GM21723 (cell line): ENCODE measurements around the gene DDB1.

Source experiments
- ATAC-seq: cut with Tn5 transposase; IDR thresholded peaks from one replicate; pipeline ENCODE4 v1.9.1; 2021; ENCODE audit warnings: mild to moderate bottlenecking, moderate library complexity; ENCODE audit not compliant: unreplicated experiment

DDB1 gene

DNA sequence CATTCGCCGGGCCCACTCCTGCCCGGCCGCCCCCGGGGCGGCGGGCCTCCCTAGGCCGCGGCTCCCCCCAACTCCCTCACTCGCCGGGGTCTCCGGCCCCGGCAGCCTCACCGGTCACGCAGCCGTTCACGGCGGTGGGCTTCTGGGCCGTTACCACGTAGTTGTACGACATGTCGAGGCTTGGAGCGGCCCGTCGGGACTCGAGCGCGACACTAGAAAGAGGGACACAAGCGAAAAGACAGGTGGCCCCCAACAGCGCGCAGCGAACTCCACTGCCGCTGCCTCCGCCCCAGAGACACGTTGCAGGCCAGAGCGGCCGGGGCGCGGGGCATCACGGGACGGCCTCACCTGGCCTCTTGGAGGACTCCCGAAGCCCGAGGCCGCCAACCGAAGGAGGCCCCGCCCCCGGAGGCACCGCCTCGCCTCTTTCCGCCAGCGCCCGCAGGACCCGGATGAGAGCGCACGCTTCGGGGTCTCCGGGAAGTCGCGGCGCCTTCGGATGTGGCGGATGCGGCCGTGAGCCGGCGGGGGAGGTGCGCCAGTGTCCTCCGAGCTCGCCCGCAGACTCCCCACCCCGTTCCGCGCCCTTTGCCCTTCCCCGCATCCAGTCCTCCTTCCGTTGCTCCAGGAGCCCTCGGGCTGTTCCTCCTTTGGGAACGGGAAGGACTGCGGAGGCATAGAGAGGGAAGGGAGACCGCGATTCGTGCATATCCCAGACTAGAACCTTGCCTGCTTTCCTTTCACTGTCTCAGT, at the start of gene DDB1, which contains the start of gene TKFC:
TSS of gene DDB1 (minus strand) at position 309 of the 753 bp plus-strand sequence. CDS start at position 172, 137 bp downstream.
TSS of gene TKFC (plus strand) at position 432 of the 753 bp plus-strand sequence. CDS start 1,501 bp downstream, outside the sequence.
- ATAC-seq = peak; percentile 91

DNA sequence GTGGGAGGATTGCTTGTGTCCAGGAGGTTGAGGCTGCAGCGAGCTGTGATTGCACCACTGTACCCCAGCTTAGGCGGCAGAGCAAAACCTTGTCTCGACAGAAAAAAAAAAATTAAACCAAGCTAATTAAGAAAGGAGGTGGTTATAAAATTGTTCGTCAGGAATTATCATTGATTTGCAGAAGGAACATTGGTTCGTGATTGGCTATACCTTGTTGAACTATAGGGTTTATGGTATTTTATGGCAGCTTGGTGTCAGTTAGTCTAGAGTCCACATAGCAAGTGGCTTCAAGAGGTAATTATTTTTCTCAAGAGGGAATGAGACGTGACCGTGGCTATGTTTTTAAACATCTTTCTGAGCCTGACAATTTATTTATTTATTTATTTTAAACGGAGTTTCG, 48.0 kb upstream of the DDB1 start:
- no peak for ATAC-seq

DNA sequence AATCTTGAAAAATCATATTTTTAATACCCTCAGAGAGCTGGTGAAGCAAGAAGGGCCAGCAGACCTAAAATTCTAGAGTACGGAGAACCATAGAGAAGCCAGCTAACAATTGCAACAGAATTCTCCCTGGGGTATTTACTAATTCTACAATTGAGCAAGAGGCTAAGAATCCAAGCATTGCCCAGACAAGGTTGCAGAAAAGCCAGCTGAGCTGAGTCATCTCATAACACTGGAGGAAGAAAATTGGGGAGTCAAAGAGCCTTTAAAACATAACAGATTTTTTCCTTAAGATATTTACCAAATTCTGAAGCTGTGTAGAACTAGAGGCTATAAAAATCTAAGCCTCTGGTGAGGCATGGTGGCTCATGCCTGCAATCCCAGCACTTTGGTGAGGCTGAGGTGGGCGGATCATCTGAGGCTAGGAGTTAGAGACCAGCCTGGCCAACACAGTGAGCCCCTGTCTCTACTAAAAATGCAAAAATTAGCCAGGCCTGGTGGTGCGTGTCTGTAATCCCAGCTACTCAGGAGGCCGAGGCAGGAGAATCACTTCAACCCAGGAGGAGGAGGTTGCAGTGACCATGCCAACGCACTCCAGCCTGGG, 45.9 kb upstream of the DDB1 start:
- no peak for ATAC-seq

DNA sequence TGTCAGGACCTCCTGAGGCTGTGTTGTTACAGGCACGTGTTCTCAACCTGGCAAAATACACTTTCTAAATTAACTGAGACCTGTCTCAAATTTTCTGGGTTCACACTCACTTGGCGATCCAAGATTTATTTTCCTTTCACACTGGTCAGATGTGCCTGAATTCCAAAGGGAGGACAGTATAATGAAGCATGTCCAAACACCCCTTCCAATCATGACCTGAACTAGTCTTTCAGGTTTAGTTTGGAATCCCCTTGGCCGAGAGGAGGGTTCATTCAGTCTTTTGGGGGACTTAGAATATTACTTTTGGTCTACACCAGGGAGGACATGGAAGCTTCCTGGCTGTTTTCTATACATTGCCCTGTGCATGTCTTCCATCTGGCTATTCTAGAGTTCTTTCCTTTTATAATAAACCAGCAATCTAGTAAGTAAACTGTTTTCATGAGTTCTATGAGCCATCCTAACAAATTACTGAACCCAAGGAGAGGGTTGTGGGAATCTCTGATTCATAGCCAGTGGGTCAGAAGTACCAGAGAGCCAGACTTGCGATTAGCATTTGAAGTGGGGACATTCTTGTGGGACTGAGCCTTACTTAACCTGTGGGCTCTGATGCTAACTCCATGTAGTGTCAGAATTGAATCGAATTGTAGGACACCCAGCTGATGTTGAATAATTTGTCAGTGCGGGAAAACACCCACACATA, 44.7 kb upstream of the DDB1 start:
- no peak for ATAC-seq

DNA sequence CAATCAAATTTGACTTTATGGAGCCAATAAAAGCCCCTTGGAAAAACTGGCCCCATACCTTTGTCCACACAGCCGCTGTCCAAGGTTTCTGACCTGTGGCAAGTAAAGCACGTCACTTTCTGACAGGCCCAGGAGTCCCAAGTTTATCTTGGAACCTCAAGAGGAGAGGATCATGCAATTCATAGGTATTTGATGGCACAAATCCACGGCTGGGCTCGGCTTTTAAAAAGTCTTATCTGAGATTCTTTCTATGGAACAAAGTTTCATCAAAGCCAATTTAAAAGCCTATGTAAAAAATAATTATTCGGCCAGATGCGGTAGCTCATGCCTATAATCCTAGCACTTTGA, 42.8 kb upstream of the DDB1 start:
- no peak for ATAC-seq

DNA sequence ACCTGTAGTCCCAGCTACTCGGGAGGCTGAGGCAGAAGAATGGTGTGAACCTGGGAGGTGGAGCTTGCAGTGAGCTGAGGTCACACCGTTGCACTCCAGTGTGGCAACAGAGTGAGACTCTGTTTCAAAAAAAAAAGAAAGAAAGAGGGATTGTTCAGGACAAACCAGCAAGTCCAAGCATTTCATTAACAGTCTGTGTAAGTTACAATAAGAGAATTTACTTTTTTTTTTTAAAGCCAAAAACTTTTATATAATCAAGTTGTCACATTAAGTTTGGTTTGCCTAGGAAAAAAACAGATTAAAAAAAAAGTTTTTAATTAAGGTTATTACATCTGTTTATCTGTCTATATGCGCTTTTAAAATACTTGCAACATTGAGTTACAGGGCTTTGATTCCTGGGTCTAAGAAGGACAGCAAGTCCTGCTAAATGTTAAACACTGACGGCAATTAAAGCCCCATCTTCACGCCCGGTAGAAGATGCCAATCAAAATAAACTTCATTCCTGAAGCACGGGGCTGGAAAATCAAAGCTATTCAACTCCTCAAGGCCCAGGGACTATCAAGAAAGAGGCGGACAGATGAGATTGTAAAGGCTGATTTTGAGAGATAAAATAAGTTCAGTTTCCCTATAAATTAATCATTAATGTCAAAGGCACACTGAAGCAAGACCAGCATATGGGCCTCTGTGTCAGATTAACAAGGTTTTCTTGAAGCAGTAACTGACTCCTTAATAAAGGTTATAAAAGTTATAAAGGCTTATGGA, 39.9 kb upstream of the DDB1 start:
- no peak for ATAC-seq

DNA sequence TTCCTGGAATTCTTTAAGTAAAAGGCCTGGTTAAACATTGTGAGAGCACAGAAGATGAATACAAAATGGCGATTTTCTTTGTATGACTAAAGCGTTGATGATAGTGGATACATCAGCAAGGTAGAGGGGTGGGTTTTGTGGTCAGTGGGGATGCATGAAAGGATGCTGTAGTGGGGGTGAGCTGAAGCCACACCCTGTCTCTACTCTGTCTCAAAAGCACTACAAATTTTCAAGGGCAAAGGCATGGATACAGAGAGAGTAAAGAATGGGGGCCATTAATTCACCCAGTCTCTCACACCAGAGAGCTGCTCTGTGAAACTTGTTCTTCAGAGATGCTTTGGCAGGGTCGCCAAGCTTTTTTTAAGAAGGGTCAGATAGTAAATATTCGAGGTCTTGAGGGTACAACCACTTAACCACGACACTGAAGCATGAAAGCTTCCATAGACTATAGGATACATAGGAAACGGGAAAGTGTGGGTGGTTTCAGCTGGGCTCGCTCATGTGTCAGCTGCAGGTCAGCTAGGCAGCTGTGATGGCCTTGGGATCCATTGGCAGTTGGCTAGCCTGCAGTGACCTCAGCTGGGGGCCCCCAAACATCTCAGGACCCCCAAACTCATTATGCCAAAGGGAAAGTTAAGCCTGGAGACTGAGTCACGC, 37.6 kb upstream of the DDB1 start:
- no peak for ATAC-seq

DNA sequence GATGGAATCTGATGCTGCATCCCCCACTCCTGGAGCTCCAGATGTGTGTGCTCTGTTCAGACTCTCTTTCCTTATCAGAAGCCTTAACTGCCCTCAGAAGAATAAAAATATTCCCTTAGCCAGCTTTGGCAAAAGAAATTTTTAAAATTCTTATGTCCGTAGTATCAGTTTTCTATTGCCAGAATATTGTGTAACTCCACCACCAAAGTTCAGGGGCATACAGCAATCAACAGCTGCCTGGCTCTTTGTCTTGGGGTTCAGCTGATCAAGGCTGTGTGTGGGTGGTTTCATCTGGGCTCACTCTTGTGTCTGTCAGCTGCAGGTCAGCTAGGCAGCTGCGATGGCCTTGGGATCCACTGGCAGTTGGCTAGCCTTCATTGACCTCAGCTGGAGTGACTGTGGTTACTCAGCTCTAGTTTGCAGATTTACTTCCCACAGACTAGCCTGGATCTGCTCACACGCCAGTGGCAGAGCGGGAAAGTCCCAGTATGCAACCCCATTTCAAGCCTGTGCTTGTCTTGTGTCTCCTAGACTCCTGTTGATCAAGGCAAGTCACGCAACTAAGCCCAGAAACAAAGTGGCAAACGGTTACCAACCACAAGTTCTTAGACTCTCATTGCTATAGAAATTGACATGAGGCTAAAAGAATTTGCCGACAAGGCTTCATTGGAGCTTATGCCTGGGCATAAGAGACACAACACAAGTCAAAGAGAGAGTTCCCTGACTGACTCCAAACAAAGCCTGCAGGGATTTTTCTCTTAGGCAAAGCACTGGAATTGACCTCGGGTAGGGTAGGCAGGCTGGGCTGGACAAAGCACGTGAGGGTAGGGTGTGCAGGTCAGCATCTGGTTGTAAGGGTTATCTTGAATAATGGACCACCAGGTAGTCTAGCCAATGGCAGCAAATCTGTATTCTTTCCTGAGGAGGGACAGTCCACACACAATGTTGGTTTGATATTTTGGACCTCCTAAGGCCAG, 36.8 kb upstream of the DDB1 start:
- ATAC-seq = no peak

DNA sequence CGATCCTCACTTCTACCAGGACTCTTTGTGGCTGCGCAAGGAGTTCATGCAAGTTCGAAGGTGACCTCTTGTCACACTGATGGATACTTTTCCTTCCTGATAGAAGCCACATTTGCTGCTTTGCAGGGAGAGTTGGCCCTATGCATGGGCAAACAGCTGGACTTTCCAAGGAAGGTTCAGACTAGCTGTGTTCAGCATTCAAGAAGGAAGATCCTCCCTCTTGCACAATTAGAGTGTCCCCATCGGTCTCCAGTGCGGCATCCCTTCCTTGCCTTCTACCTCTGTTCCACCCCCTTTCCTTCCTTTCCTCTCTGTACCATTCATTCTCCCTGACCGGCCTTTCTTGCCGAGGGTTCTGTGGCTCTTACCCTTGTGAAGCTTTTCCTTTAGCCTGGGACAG, 35.7 kb upstream of the DDB1 start:
- no peak for ATAC-seq

DNA sequence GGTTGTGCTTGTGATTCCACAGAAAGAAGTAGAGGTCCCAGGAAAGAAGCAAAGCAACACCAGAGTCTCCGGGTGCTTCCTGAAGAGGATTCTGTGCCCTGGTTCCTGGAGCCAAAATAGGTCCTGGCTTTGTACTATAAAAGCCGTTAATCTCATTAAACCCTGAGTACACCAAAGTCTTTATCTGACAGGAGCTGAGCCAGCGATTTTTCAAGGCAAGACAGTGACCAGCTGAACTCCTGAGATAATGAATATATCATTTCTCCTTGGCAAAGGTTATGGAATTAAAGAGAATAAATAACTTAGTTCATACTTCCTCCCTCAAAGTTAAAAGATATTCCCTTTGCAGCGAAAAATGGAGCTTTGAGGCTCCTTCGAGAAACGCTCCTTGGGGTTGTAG, 34.5 kb upstream of the DDB1 start:
- ATAC-seq = no peak

DNA sequence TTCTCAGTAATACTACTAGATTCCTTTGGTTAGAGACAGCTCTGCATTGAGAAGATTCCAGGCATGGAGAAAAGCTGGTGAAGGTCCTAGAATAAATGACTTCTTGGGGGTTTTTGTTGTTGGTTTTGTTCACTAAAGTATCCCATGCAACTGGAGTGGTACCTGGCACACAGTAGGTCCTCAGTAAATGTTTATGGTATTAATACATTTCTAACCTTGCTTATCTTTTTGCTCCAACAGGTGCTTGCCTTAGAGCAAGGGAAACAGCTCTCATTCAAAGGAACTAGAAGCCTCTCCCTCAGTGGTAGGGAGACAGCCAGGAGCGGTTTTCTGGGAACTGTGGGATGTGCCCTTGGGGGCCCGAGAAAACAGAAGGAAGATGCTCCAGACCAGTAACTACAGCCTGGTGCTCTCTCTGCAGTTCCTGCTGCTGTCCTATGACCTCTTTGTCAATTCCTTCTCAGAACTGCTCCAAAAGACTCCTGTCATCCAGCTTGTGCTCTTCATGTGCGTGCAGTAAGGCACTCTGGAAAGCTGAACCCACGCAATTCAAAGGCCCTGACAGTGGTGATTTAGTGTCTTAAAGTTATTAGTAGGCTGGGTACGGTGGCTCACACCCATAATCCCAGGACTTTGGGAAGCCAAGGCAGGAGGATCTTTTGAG, 31.2 kb upstream of the DDB1 start:
- ATAC-seq = no peak

DNA sequence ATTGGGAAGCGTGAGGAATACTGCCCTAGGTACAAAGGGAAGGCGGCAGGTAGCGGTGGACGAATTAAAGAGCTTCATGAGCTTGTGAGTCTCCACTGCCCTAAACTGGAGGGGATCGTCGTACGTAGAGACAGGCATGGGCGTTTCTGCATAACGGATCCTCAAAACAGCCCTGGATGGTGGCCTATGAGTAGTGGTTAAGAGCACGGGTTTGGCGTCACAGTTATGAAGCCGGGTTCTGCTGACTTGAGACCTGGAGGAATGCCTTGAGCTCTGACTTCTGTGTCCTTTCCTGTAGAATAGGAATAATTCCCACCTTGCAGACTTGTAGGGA, 29.6 kb upstream of the DDB1 start:
- no peak for ATAC-seq

DNA sequence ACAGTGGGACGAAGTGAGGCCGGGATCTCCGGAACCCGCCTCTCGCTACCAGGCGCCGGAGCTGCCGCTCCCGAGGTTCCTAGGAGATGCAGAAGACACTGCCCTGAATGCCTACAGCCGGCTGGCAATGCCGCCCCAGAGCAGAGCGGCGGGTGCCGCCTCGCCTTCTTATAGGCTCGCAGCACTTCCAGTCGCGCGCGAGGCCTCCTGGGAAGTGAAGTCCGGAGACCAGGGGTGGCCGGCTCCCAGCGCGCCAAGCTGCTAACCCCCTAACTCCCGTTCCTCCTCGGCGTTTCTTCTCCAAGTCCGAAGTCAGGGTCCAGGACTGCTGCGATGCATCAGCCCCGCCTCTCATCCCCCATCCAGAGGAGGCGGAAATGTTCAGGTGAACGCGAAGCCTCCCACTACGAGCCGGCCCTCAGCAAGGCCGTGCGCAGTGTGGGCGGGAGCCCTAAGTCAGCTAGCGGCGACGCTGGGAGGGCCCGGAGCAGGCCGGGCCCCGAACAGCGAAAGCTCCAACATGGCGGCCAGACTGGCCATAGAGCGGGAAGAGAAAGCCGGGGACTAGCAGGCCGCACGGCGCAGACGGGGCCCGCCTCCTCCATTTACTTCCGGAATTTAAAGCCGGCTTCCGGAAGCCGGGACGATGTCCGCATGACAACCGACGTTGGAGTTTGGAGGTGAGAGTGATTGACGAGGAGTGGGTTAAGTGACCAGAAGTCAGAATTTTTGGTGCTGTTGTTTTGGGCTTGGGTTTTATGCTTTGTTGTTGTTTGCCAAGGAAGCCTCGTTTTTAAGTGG, 29.0 kb upstream of the DDB1 start, which contains the start of the genes CYB561A3 and TMEM138:
TSS of gene CYB561A3 (minus strand) at position 142 of the 801 bp plus-strand sequence. CDS start 5,169 bp downstream, outside the sequence.
TSS of gene TMEM138 (plus strand) at position 634 of the 801 bp plus-strand sequence. CDS start 2,017 bp downstream, outside the sequence.
- peak; percentile 82 for ATAC-seq

DNA sequence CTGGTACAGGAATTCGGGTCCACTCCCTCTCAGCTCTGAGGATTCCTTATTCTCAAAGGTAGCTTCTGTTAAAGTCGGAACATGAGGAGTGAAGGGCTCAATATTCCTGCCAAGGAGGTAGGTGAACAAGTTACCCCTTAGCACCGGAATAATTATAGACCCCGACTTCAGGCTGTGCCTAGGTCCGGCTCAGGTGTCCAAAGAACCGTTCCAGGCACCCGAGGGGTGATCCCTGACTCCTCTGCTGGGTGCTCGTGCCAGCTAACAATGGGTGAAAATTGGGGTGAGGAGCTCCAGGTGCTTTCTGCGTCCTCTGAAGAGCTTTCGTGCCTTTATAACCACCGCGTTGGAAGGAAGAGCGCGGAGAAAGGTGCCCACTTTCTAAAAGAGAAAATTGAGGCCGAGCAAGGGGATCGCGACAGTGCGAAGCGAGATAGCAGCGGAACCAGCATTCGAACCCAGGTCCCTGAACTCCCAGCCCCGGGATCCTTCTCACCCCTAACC, 28.4 kb upstream of the DDB1 start:
- no peak for ATAC-seq

DNA sequence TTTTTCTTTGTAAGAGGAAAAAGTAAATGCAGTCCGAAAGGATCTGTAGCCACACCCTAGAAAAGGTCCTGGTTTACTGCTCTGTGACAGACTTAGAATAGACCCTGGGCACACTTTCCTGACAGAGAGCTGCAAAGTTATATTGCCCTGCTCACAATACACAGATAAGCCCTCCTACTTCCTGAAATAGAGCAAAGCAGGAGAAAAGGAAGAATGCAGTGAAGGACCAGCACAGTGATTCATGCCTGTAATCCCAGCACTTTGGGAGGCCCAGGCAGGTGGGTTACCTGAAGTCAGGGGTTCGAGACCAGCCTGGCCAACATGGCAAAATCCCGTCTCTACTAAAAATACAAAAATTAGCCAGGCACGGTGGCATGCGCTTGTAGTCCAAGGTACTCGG, 26.6 kb upstream of the DDB1 start:
- no peak for ATAC-seq

DNA sequence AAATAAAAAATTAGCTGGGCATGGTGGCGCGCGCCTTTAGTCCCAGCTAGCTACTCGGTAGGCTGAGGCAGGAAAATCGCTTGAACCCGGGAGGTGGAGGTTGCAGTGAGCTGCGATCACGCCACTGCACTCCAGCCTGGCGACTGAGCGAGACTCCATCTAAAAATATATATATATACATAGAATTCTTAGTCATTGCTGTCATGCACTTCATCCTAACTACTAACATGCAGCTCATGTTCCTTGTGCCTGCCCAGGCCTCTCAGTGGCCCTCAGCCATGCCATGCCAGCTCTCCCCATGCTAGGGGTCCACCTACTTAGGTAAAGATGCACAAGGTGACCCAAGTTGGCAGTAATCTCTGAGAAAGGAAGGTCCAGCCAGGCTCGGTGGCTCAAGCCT, 25.7 kb upstream of the DDB1 start:
- no peak for ATAC-seq

DNA sequence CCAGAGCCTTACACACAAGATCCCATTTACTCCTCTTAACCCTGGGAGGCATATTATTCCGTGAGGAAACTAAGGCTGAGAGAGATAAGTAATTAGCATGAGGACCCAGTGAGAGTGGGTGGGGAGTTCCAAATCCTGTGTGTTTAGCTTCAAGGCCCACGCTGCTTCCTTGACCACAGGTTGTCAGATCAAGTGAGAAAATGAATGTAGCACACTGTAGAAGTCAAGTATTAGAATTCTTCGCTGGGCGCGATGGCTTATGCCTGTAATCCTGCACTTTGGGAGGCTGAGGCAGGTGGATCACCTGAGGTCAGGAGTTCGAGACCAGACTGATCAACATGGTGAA, 25.0 kb upstream of the DDB1 start:
- ATAC-seq = no peak
